A673 (cell line): Measurements from ENCODE around the gene OXNAD1. TPM values are rescaled to one million over a fixed set of nuclear protein-coding genes. Genes with fewer than 3 reads are reported as not detected.

Source experiments
- BruUV-seq: library from RNA; stranded (reverse); fragments of 400-500 nt; replicated peaks from 2 replicates; lab custom pipeline; 2021; lab: Mats Ljungman, UMichigan
- CTCF ChIA-PET: fragments of 300-600 bp; sonication (Branson Sonifier 250); formaldehyde crosslinking; loops from one replicate; lab custom pipeline; 2022; ENCODE audit warnings: antibody characterized with exemption; lab: Charles Lee
- POLR2A ChIA-PET: fragments of 300-600 bp; sonication (Branson Sonifier 250); formaldehyde crosslinking; loops from one replicate; lab custom pipeline; 2022; ENCODE audit warnings: antibody characterized with exemption; ENCODE audit not compliant: low non-redundant PET; lab: Charles Lee
- DNase-seq: peaks from one replicate; pipeline ENCODE4 v3.0.0-alpha.2; 2015; ENCODE audit warnings: low spot score
- H3K27ac ChIP-seq: fragments of 200-600 bp; sonication (generic); 2 replicates; pipeline ENCODE4 v1.5.1; 2016; ENCODE audit warnings: mixed run types, low read depth, mild to moderate bottlenecking, mixed read lengths, antibody characterized with exemption, low read length; ENCODE audit not compliant: poor library complexity, severe bottlenecking
- H3K27me3 ChIP-seq: fragments of 200-600 bp; sonication (generic); replicated peaks from 2 replicates; pipeline ENCODE4 v1.6.1; 2017; ENCODE audit warnings: mixed run types, low read depth, mild to moderate bottlenecking, mixed read lengths, antibody characterized with exemption, low read length; ENCODE audit not compliant: insufficient read depth, poor library complexity
- H3K36me3 ChIP-seq: fragments of 200-600 bp; sonication (generic); 2 replicates; pipeline ENCODE4 v1.6.1; 2016; ENCODE audit warnings: mixed run types, mild to moderate bottlenecking, mixed read lengths, antibody characterized with exemption, low read length; ENCODE audit not compliant: insufficient read depth, poor library complexity, severe bottlenecking
- H3K4me1 ChIP-seq: fragments of 200-600 bp; sonication (generic); 2 replicates; pipeline ENCODE4 v1.6.1; 2017; ENCODE audit warnings: mixed run types, mild to moderate bottlenecking, mixed read lengths, antibody characterized with exemption, low read length; ENCODE audit not compliant: insufficient read depth, poor library complexity, severe bottlenecking
- H3K4me3 ChIP-seq: fragments of 200-600 bp; sonication (generic); 2 replicates; pipeline ENCODE4 v1.5.1; 2016; ENCODE audit warnings: low read depth, mixed run types, mild to moderate bottlenecking, mixed read lengths, low read length; ENCODE audit not compliant: poor library complexity, severe bottlenecking
- H3K9me3 ChIP-seq: fragments of 200-600 bp; sonication (generic); 2 replicates; pipeline ENCODE4 v1.6.1; 2016; ENCODE audit warnings: mixed run types, low read depth, mild to moderate bottlenecking, mixed read lengths, antibody characterized with exemption, low read length; ENCODE audit not compliant: poor library complexity, severe bottlenecking
- CTCF ChIP-seq: fragments of 300-800, 200-600 bp; sonication (generic); conservative IDR thresholded peaks from 2 replicates; pipeline ENCODE4 v1.5.1; 2017; ENCODE audit warnings: low read depth, mild to moderate bottlenecking, antibody characterized with exemption, low read length, moderate library complexity, mixed read lengths
- EZH2 ChIP-seq: fragments of 200-600 bp; sonication (generic); IDR thresholded peaks from 2 replicates; pipeline ENCODE4 v1.6.1; 2017; ENCODE audit warnings: borderline replicate concordance, low read depth, mild to moderate bottlenecking, mixed read lengths, antibody characterized with exemption, low read length; ENCODE audit not compliant: poor library complexity, severe bottlenecking
- intact Hi-C: fragments of 100-400 bp; cut with micrococcal nuclease; formaldehyde crosslinking; loops from one replicate; pipeline ENCODE4 v1.10.0; 2022; ENCODE audit not compliant: unreplicated experiment
- total RNA-seq: library from RNA; stranded (reverse); gene quantifications from 2 replicates; pipeline ENCODE4 v1.2.3, GENCODE V29; 2021

Gene OXNAD1
- total RNA-seq, 1 experiment from 2014 or later = 21.5 TPM

- Histone ChIP-seq H3K27me3 (no peaks in the 10 kb centered on the region), H3K4me1 (no peaks in the 10 kb centered on the region), H3K27ac (no peak overlapping the region), H3K4me3 (no peak overlapping the region), H3K36me3 (no peaks in the 10 kb centered on the region), H3K9me3 (no peaks in the 10 kb centered on the region)
- TF ChIP-seq EZH2 (no peak), CTCF (no peak)
- CTCF ChIA-PET = no interaction called here
- POLR2A ChIA-PET = no interaction called here
- no TSS peak for BruUV-seq
- DNase-seq = no peak
- intact Hi-C loops = no loop called here
Observed at GRCh38 chr3:16325850-16326249, 60.8 kb downstream of the OXNAD1 start.

- peaks cover 6% of the 10 kb centered on the region for H3K9me3 ChIP-seq
- no peaks in the 10 kb centered on the region for H3K4me1 ChIP-seq
- no peak overlapping the region for H3K27ac ChIP-seq
- CTCF ChIA-PET = no interaction called here
- no peaks in the 10 kb centered on the region for H3K27me3 ChIP-seq
- POLR2A ChIA-PET = interaction anchor here (0.6 kb wide), 1 partner anchor 1429 kb away, joined by 3 read pairs; no protein-coding TSS in a partner anchor
- H3K4me3 ChIP-seq = no peak overlapping the region
- no peaks in the 10 kb centered on the region for H3K36me3 ChIP-seq
- intact Hi-C loops = no loop called here
- no peak for TF ChIP-seq EZH2
- TF ChIP-seq CTCF = no peak
- no peak for DNase-seq
- BruUV-seq = no TSS peak
Observed at GRCh38 chr3:16326724-16327349, 61.8 kb downstream of the OXNAD1 start.

GRCh38 chr3:16328124-16328523, 63.1 kb downstream of the OXNAD1 start:
- CTCF ChIA-PET = no interaction called here

More at GRCh38 chr3:16328124-16328523, 63.1 kb downstream of the OXNAD1 start:
- Histone ChIP-seq H3K36me3 (no peaks in the 10 kb centered on the region), H3K27ac (no peak overlapping the region), H3K4me3 (no peak overlapping the region), H3K4me1 (no peaks in the 10 kb centered on the region), H3K9me3 (peaks cover 6% of the 10 kb centered on the region), H3K27me3 (no peaks in the 10 kb centered on the region)
- intact Hi-C loops = no loop called here
- TF ChIP-seq CTCF (no peak), EZH2 (no peak)
- BruUV-seq = no TSS peak
- POLR2A ChIA-PET = no interaction called here
- no peak for DNase-seq
